COLO668 (cell line): ENCODE data around the gene KAT5.
"Not testable (repeated sequence)": the region's sequence is repeated elsewhere in the genome, so short reads cannot be mapped to it uniquely, and the experiment has no call there.

Experiments
- DNase-seq: peaks from one replicate; lab custom pipeline; 2025; ENCODE audit not compliant: unreplicated experiment; lab: John Stamatoyannopoulos, UW

Gene KAT5

DNA sequence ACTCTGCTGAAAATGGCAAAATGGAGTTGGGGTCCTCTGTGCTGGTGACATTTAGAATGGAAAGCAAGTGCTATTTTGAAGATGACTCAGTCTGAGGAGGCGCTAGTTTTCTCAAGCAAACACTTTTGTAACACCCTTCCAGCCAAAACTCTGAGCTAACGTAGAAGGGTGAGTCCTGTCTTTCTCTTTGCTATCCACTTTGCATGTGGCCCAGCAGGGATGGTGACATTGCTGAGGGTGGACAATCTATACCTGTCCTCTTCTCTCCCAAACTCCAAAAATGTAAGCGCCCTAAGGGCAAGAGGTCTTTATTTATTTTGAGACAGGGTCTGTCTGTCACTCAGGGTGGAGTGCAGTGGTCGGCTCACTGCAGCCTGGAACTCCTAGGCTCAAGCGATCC, 3.6 kb upstream of the KAT5 start:
- DNase-seq = no peak

DNA sequence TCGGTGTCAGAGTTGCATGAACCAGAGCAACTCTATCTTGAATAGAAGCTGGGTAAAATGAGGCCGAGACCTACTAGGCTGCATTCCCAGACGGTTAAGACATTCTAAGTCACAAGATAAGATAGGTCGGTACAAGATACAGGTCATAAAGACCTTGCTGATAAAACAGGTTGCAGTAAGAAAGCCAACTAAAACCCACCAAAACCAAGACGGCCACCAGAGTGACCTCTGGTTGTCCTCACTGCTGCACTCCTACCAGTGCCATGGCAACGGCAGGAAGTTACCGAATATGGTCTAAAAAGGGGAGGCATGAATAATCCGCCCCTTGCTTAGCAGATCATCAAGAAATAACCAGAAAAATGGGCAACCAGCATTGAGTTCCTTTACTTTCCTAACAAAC, 2.4 kb upstream of the KAT5 start:
- no peak for DNase-seq

DNA sequence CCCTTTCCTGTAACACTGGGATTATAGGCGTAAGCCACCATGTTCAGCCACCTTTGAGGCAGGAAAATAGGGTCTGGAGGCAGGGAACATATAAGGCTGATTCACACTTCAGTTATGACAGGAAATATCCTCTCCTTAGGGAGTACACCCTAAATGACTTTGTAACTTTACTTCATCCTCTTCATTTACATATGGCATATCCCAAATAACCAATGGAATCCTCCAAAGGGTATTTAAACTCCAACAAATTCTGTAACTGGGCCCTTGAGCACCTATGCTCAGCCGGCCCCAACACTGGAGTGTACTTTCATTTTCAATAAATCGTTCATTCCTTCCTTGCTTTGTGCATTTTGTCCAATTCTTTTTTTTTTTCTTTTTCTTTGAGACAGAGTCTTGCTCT, 1.6 kb upstream of the KAT5 start:
- DNase-seq = no peak

DNA sequence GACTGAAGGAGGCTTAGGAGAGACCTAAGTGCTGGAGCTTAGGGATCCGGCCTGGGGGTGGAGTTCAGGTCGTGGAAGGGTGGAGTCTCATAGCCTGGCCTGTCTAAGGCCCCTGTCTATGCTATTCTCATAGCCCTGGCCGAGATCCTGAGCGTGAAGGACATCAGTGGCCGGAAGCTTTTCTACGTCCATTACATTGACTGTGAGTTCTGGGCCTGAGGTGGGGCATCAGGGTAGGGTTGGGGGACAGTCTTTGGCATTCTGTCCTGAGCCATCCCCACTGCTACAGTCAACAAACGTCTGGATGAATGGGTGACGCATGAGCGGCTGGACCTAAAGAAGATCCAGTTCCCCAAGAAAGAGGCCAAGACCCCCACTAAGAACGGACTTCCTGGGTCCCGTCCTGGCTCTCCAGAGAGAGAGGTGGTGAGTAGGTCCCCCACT, 603 bp downstream of the KAT5 start:
- DNase-seq = no peak

DNA sequence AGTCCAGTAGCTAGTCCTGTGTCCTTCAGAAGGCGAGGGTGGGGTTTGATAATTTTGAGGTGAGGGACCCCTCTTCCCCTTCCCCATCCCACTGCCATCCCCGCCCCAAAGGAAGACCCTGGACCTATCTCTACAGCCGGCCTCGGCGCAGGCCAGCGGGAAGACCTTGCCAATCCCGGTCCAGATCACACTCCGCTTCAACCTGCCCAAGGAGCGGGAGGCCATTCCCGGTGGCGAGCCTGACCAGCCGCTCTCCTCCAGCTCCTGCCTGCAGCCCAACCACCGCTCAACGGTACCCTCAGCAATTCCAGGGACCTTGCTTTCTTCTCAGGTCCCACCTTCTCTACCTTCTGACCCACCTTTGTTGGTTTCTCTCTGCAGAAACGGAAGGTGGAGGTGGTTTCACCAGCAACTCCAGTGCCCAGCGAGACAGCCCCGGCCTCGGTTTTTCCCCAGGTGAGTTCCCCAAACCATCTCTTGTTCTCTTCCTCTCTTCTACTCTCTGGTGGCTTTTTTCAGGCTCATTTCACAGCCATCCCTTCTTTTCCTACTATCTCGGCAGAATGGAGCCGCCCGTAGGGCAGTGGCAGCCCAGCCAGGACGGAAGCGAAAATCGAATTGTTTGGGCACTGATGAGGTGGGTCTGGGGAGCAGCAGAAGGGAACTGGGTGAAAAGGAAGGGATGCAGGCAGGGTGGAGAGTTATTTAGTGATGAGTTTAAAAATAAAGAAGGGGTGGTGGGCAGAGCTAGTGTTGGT, 1.3 kb downstream of the KAT5 start:
- DNase-seq = no peak

DNA sequence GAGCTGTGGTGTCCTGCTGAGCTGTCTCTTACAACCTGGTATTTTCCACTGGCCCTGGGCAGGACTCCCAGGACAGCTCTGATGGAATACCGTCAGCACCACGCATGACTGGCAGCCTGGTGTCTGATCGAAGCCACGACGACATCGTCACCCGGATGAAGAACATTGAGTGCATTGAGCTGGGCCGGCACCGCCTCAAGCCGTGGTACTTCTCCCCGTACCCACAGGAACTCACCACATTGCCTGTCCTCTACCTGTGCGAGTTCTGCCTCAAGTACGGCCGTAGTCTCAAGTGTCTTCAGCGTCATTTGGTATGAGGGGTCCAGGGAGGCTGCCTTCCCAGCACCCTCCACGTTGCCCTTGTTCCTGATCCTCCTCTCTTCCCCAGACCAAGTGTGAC, 2.4 kb downstream of the KAT5 start:
- no peak for DNase-seq

DNA sequence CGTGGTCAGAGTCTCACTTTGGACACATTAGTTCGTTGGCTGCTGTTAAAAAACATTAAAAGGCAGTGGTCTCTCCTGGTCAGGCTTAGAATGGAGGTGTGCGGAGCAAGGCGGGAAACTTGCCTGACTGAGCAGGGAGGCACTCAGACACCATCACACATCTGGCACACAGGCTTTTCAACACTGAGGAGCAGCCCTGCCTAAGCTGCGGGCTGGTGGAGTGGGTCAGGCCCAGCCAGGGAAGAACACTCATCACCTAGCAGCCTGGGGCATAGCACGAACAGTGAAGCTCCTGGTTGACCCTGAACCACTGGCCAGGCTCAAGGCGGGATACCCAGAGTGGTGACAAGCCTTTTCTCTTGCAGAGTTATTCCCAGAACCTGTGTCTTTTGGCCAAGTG, 4.2 kb downstream of the KAT5 start:
- DNase-seq = no peak

DNA sequence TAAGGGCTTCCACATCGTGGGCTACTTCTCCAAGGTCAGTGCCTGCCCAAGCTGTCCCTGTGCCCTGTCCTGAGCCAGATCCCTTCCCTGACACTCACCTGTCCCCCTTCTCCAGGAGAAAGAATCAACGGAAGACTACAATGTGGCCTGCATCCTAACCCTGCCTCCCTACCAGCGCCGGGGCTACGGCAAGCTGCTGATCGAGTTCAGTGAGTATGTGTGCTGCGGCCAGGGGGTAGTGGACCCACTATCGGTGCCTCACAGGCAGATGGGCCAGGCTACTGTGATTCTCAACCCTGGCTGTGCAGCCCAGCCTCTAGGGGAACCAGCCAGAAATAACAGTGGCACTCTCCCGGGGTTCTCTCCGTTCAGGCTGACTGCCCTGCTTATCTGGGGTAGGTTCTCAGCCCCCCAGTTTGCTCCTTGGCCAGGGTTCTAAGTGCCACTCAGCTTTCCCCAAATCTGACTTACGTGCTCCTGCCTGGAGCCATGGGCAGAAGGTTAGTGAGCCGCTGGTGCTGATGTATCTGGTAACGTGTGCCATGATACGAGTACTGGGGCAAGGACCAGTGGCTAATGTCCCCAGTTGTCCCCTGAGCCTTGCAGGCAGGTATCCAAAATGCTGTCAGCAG, 4.8 kb downstream of the KAT5 start:
- DNase-seq = no peak

DNA sequence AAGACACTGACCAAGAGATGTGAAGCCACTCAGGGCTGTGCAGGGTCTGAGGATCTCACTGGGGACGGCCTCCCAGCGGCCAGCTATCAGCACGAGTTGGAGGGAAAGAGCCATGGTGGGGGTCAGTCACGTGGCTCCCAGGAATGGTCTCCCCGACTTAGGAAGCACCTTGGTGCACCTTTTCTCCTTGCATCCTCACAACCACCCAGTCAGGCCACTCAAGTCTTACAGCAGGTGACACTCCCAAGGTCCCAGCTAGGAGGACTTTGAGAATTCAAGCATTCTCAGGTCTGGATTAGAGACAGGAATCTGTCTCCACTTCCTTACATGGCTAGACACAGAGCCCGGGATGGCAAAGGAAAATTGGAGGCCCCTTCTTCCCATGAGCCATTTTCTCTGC, 5.9 kb downstream of the KAT5 start:
- no peak for DNase-seq

DNA sequence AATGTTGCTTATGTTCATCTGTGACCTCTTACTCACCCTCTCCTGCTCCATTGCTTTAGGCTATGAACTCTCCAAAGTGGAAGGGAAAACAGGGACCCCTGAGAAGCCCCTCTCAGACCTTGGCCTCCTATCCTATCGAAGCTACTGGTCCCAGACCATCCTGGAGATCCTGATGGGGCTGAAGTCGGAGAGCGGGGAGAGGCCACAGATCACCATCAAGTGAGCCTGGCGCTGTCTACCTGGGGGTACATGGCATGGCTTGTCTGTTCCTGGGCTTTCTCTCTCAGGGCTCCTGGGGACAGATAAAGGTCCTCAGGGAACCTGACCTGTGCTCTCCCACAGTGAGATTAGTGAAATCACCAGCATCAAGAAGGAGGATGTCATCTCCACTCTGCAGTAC, 6.5 kb downstream of the KAT5 start:
- DNase-seq = no peak

DNA sequence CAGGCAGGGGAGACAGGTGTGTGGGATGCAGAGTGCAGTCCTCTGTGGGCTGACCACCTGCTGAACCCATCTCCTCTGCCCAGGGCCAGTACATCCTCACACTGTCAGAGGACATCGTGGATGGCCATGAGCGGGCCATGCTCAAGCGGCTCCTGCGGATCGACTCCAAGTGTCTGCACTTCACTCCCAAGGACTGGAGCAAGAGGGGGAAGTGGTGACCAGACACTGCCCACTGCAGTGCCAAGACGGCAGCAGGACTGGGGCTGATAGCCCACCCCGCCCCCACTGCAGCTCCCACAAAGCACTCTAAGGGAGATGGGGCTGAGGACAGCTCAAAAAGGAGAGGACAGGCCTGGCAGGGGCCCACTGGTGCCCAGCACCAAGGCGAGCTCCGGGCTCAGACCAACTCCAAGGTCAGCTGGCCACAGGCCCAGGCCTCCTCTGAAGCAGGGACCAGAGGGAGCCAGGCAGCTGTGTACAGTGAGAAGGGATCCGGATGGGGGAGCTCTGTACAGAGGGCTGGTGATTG, 7.0 kb downstream of the KAT5 start:
- DNase-seq = no peak

DNA sequence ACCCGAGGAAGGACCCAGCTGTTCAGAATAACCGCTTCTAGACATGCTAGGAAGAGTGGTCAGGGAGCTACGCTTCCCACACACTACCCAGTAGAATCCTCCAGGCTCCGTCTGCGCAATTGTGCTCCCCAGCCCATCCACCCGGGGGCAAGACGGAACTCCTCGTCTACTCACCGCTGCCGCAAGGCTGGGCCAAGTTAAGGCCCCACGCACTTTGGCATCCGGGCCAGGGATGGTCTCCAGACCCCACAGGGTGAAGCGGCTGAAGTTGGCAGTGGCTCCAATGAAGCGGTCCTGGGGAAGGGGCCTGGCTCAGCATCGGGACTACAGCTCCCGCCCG, 7.8 kb downstream of the KAT5 start:
- no peak for DNase-seq

DNA sequence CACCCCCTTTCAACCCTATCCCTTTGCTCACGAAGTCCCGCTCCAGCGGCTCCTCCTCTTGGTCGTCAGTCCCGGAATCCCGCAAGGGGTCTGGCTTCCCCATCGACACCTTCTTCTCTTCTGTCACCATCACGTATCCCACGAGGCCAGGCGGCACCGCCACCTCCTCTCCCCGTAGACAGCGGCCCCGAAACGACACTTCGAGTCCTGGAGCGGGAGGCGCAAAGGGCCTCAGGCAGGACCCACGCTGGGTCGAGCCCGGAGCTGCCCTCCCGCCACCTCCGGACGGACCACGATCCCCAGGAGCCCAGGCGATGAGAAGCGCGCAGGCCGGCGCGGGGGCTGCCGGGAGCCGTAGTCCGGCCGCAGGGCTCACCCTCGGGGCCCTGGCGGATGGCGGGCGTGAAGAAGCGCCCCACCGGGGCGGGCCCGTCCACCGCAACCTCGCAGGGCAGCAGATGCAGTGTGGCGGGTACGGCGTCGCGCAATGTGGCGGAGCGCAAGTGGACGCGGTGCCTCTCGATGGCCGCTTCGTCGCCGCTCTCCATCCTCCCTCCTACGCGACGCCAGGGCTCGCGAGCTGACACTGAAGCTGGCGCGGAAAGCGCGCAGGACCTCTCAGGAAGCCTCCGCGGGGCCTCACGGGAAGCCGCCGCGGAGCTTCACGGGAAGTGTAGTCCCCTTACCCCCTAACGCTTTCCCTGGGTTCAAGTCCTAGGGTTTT, 8.3 kb downstream of the KAT5 start, which contains the start of gene RNASEH2C:
RNASEH2C (minus strand) TSS at position 588 of the 724 bp plus-strand sequence; CDS start at position 548, 40 bp downstream.
- peak; percentile 94 for DNase-seq

DNA sequence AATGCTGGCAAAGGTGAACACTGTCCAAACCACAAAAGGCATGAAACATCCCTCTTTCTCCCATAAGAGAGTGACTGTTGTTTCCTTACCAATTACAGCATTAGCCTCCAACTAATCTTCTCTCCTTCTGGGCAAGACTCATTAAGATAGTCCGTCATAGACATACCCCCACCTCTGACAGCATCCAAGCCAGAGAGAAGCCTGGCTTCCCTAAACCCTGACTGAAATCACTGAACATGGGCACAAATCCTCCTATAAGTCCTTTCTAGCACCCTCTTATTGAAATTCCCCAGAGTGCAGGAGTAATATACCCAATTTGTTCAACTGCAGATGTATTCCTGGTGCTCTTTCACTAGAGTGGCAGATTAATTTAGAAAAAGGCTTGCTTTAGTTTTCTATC, 10.2 kb downstream of the KAT5 start:
- no peak for DNase-seq

DNA sequence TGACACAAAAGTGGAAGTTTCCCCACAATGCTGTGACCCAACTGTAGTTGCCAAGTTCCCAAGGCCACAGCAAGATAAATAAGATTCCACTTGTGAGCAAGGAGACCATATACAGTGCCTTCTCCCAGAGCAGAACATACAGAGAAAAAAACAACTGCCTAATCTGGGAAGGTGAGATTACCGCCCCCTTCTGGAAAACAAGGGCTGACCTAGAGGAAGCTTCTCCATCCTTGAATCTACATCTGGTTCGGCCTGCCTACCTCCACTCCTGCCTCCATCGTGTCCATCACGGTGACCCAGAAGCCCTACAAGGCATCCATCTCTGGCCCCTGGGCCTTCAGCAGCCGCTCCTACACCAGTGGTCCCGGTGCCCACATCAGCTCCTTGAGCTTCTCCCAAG, 14.6 kb downstream of the KAT5 start:
- DNase-seq = no peak

DNA sequence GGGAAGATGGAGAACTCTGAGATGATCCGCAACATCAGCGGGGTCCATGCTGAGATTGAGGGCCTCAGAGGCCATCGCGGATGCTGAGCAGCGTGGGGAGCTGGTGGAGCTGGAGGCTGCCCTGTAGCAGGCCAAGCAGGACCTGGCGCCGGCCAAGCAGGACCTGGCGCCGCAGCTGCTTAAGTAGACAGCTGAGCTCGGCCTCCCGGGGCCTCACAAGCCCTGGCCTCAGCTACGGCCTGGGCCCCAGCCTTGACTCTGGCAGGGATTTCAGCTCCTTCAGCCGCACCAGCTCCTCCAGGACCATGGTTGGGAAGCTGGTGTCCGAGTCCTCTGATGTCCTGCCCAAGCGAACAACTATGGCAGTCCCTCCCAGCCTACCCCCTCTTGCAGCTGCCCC, 15.8 kb downstream of the KAT5 start:
- DNase-seq = no peak

DNA sequence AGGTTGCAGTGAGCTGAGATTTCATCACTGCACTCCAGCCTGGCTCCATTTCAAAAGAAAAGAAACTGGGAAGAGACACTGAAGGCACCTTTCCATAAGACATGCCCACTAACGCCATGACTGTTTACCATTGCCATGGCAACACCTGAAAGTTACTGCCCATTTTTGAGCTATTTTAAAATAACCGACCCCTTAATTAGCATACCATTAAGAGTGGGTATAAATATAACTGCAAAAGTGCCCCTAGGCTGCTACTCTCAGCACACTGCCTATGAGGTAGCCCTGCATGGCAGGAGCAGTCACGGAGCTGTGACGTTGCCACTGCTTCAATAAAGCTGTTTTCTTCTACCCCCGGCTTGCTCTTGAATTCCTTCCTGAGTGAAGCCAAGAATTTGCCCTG, 18.4 kb downstream of the KAT5 start:
- DNase-seq = no peak

DNA sequence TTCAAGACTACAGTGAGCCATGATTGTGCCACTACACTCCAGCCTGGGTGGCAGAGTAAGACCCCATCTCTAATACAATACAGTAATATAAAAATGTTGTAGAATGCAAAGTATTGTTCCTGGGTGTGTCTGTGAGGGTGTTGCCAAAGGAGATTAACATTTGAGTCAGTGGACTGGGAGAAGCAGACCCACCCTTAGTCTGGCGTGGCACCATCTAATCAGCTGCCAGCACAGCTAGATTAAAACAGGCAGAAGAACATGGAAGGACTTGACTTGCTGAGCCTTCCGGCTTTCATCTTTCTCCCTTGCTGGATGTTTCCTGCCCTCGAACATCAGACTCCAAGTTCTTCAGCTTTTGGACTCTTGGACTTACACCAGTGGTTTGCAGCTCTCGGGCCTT, 23.1 kb downstream of the KAT5 start:
- not testable (repeated sequence) for DNase-seq

DNA sequence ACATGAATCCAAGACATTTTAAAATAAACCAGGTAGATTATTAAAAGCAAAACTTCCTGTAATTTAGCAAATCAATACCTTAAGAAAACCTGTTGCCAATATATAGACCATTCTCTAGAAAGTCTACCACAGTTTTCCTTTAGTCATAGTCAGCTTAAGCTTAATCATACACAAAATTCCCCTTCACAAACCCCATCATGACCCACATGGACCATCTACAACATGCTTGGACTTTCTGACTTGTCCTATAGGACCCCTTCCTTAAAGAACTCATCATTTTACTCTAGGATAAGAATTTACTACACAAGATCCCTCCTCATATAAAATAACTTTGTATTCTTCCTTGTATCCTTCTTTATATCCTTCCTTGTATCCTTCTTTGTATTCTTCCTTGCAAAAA, 24.8 kb downstream of the KAT5 start:
- no peak for DNase-seq

DNA sequence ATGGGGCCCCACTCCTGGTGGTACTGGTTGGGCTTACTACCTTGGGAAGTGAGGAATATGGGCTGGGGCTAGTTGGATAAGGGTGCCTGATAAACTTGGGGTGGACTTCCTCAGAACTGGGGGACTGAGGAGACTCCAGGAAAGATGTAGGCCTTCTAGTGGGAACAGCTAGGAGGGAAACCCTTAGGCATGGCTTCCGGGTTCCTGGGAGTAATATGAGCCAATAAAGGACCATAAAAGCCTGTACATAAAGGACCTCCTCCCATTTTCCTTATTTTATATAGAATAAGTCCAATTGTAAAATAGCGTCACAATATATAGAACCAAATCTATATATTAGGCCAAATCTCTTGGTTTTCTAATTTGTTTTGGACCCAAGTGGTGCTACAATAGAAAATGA, 27.0 kb downstream of the KAT5 start:
- DNase-seq = no peak

DNA sequence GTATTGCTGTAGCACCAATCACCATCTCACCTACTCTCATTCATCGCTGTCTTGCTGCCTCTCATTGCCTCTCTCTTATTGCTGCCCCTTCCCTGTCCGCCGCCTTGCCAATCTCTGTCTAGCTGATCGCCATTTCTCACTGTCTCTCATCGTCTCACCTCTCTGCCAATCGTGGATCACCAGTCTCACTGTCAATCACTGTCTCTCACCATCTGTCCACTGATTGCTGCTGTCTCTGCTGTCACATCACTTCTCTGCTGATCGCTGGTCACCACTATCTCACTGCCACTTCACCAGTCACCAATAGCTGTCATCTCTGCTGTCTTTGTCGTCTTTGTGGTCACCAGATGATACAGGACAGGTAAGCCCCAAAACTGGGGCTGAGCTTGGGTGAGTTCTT, 29.1 kb downstream of the KAT5 start:
- no peak for DNase-seq

DNA sequence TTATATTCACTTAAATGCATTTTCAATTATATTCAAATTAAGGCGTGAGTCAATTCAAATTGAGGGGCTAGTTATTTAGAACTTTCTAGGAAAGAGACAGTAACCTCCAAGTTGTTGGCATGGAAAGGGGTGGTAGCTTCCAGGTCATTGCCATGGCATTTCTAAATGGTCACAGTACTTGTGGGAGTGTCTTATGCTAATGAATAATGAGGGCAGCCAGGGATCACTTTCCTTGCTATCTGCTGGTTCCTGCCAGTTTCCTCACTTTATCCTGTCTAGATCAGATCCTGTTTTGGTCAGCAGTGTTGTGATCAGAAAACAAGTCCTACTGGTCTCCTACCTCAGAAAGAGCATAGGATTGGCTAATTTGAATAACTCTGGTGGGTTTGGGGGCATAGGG, 30.3 kb downstream of the KAT5 start:
- DNase-seq = no peak
